Measurements from ENCODE around the gene CACNG6.
"Not testable (repeated sequence)": the region's sequence is repeated elsewhere in the genome, so short reads cannot be mapped to it uniquely, and the experiment has no call there.

Gene CACNG6

GRCh38 chr19:54002495-54003315, 11.3 kb downstream of the CACNG6 start:
- no peak for DNase-seq (ENCODE audit: low read depth in 2 of 2)

GRCh38 chr19:54009440-54009839, 18.0 kb downstream of the CACNG6 start:
- no peak for DNase-seq (ENCODE audit: low read depth in 2 of 2)

- no peak for DNase-seq (ENCODE audit: low read depth in 2 of 2)
These were observed 19.0 kb downstream of the CACNG6 start for GRCh38 chr19:54010474-54010873.

GRCh38 chr19:54011507-54012211, 20.2 kb downstream of the CACNG6 start:
- DNase-seq (ENCODE audit: low read depth in 2 of 2): no peak

DNA sequence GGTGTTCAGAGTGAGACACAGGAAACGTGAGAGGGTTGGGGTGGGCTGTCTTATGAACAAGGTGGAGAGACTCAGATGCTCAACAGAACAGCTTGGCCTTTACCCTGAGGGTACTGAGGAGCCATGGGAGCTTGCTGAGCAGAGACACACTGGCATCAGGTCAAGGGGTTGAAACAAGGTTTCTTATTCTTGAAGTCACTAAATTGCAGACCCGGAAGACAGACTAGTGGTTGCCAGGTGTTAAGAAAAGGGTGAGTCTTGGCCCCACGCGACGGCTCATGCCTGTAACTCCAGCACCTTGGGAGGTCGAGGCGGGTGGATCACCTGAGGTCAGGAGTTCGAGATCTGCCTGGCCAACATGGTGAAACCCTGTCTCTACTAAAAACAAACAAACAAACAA, 22.4 kb downstream of the CACNG6 start:
- DNase-seq (ENCODE audit: low read depth in 2 of 2): no peak

DNA sequence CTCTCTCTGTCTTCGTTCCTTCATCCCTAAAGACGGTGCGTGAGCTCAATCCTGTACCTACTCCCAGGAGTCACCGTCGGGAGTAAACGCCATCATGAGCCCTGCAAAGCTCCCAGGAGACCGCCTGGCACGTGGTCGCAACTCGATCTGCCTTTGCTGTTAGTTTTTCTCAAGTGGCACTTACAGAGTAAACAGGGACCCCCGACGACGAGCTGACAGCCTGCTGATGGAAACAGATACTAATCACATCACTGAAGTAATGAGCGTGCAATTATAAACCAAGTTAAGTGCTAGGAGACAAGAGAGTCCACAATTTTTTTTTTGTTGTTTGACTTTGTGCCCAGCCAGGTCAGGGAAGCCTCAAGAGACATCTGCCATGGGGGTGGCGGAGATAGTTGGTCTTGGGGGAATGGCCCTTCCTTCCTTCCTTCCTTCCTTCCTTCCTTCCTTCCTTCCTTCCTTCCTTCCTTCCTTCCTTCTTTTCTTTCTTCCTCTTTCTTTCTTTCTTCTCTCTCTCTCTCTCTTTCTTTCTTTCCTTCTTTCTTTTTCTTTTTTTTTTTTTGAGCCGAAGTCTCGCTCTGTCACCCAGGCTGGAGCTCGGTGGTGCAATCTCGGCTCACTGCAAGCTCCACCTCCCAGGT, 23.6 kb downstream of the CACNG6 start:
- no peak for DNase-seq (ENCODE audit: low read depth in 2 of 2)

DNA sequence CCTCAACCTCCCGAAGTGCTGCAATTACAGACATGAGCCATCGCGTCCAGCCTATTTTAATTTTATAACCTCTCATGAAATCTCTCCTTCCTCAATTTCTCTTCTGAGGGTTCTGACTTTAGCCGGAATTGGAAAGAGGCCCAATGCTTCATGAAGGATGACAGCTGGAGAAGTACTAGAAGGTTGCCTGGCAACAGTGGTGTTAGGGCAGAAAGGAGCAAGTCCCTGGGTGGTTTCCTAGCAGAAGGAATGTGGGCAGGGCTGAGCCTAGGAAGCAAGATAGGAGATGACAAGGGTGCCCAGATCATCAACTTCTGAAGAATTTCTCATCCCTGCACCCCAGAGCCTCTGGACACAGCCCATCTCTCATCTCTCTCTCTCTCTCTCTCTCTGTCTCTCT, 25.8 kb downstream of the CACNG6 start:
- DNase-seq (ENCODE audit: low read depth in 2 of 2): no peak

- no peak for DNase-seq (ENCODE audit: low read depth in 2 of 2)
These were observed 29.9 kb downstream of the CACNG6 start for GRCh38 chr19:54021363-54021762.

GRCh38 chr19:54021932-54022331, 30.5 kb downstream of the CACNG6 start:
- DNase-seq (ENCODE audit: low read depth in 2 of 2): no peak

GRCh38 chr19:54023191-54023590, 31.8 kb downstream of the CACNG6 start:
- DNase-seq (ENCODE audit: low read depth in 2 of 2): no peak

GRCh38 chr19:54024660-54025059, 33.2 kb downstream of the CACNG6 start:
- no peak for DNase-seq (ENCODE audit: low read depth in 2 of 2)

DNA sequence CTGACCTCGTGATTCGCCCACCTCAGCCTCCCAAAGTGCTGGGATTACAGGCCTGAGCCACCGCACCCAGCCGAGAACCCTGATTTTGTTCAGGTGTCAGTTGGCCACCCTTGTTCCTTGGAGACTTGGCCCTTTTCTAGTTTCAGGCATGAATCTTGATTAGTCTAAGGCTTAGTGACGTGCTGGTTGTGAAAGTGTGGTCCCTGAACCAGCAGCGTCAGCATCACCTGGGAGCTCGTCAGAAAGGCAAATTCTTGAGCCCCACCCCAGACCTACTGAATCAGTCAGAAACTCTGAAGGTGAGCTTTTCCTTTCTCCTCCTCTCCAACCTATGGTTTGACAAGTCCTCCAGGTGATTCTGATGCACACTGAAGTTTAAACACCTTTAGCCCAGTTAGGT, 35.2 kb downstream of the CACNG6 start:
- no peak for DNase-seq (ENCODE audit: low read depth in 2 of 2)

GRCh38 chr19:54029301-54029700, 37.9 kb downstream of the CACNG6 start:
- no peak for DNase-seq (ENCODE audit: low read depth in 2 of 2)

DNA sequence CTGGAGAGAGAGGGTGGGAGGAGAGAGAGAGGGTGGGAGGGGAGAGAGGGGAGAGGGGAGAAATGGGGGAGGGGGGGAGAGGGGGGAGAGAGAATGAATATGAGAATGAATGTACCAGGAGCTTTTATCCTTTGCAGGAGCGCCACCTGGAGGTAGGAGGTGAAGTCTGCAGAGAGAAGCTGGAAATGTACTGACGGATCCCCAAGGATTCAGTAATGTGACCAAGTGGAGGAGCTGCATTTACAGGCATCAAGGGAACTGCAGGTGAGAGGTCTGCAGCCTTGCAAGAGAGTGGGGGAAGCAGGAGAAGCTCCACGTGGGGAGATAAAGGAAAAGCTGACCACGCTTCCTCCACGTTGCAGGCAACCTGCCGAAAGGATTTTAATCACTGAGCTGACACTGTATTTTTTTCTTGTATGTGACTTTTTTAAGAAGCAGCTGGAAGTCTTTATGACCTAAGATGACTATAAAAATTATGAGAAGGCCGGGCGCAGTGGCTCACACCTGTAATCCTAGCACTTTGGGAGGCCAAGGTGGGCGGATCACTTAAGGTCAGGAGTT, 38.6 kb downstream of the CACNG6 start:
- DNase-seq (ENCODE audit: low read depth in 2 of 2): peak; percentile 29 to 44

- DNase-seq (ENCODE audit: low read depth in 2 of 2): no peak
These were observed 39.6 kb downstream of the CACNG6 start for GRCh38 chr19:54030895-54031586.

- no peak for DNase-seq (ENCODE audit: low read depth in 2 of 2)
These were observed 44.1 kb downstream of the CACNG6 start for GRCh38 chr19:54035215-54036178.

- not testable (repeated sequence) for DNase-seq (ENCODE audit: low read depth in 2 of 2)
These were observed 45.1 kb downstream of the CACNG6 start for GRCh38 chr19:54036542-54036941.

DNA sequence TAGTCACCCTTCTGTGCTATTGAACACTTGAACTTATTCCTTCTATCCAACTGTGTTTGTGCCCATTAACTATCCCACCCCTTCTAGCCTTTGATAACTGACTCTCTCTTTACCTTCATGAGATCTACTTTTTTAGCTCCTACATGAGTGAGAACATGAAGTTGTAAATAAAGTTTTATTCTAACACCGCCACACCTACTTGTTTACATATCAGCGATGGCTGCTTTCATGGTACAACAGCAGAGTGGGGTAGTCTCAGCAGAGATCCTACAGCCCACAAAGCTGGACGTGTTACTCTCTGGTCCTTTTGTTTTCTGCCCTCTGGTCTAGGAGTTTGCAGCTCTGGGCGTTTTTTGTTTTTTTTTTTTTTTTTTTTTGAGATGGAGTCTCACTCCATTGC, 48.6 kb downstream of the CACNG6 start:
- no peak for DNase-seq (ENCODE audit: low read depth in 2 of 2)

DNA sequence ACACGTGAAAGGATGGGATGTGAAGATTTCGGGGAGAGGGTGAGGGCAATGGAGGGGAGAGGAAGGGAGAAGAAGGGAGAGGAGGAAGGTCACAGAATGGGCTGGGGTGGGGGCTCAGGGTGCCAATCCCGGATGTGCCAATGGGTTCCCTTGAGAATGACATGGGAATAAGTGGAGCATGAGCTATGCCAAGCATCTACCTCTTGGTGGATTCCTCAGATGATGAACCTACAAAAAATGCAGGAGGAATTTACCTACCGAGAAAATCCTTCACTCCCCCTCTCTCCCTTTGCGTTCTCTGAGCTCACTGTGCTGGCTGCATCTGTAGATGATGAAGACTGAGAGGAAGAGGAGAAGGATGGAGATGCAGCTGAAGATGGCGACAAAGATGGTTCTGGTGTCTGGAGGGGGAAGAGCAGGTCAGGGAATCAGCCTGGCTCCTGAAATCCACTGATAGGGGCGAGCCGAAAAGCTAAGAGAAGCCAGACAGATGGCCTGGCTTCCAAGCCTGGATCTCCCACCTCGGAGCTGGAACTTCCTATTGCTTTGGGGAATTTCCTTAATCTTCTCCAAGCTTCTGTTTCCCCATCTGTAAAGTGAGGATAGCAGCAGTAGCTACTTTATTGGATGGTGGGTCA, 50.7 kb downstream of the CACNG6 start:
- DNase-seq (ENCODE audit: low read depth in 2 of 2): no peak

DNA sequence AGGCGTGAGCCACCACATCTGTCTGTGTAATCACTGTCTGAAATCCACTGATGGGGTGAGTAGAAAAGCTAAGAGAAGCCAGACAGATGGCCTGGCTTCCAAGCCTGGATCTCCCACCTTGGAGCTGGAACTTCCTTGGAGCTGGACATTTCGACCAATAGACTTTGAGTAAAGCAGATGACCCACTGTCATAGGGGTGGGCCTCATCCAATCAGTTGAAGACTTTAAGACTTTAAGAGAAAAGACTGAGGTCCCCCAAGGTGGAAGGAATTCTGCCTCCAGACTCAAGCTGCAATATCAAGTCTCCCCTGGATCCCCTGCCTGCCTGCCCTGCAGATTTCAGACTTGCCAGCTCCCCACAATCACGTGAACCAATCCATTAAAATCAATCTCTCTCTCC, 51.6 kb downstream of the CACNG6 start:
- DNase-seq (ENCODE audit: low read depth in 2 of 2): no peak
